ENCODE data around the gene PCDH20.

- no peak for TF ChIP-seq POLR2A (IDR thresholded peaks at IDR 0.05)
- no peak for TF ChIP-seq CTCF (IDR thresholded peaks at IDR 0.05)
Measured at GRCh38 chr13:61415058-61415721, 459 bp downstream of the PCDH20 start.

All from tibial nerve (tissue), 3 donors.